PC-9 (cell line): ENCODE data around the gene COPZ2.

Experiments
- EZH2 ChIP-seq: fragments of 200-600 bp; sonication (generic); IDR thresholded peaks from 2 replicates; pipeline ENCODE4 v1.8.0; 2017; ENCODE audit warnings: antibody characterized with exemption, low read depth
- TF ChIP-seq, protein P1 (sequence below): fragments of 200-600 bp; sonication (generic); conservative IDR thresholded peaks from 2 replicates; pipeline ENCODE4 v1.6.1; 2017; ENCODE audit warnings: mixed run types, antibody characterized with exemption, mild to moderate bottlenecking, moderate library complexity

DNA sequence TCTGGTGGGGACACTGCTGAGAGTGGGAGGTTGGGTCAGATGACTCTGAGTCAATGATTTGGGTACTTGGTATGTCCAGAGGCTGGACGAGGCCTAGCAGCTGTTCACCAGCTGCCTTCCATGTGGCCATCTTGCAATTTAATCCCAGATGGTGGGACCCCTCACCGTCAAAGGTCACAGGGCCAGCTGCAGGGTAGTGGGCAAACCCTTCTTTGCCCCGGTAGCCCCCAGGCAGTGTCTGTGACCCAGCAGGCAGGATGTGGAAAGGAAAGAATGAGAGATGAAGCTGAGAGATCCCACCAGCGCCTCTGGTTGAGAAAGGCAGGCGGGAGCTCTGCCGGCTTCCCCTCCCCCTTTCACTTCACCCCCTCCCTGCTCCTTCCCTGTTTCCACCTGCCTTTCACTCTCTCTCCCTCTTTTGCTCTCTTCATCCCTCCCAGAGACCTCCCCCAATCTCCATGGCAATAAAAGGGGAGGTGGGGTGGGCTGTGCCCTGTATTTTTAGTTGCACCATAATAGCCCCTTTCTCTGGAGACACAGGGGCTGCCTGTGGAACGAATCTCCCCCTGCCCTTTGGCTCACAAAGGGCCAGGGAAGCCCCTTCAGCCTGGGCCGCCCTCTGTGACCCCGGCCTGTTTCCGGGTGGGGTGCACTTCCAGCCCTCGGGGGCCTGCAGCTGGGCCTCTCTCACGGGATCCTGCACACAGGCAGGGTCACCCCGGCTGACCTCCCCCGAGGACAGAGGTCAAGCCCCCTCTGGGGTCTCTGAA, 46.5 kb downstream of the COPZ2 start:
- TF ChIP-seq, protein P1, sequence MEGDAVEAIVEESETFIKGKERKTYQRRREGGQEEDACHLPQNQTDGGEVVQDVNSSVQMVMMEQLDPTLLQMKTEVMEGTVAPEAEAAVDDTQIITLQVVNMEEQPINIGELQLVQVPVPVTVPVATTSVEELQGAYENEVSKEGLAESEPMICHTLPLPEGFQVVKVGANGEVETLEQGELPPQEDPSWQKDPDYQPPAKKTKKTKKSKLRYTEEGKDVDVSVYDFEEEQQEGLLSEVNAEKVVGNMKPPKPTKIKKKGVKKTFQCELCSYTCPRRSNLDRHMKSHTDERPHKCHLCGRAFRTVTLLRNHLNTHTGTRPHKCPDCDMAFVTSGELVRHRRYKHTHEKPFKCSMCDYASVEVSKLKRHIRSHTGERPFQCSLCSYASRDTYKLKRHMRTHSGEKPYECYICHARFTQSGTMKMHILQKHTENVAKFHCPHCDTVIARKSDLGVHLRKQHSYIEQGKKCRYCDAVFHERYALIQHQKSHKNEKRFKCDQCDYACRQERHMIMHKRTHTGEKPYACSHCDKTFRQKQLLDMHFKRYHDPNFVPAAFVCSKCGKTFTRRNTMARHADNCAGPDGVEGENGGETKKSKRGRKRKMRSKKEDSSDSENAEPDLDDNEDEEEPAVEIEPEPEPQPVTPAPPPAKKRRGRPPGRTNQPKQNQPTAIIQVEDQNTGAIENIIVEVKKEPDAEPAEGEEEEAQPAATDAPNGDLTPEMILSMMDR, result no peak
- TF ChIP-seq EZH2, result no peak
